ENCODE measurements around the gene COBL. TPM values are rescaled to one million over a fixed set of nuclear protein-coding genes. Genes with fewer than 3 reads are reported as not detected.

The COBL gene
- total and polyA plus RNA-seq, 9 of the 15 experiments (the other 6 are each of a cell fraction or from before 2014, with no cell fraction given) = 0.01 to 2.4 (median 0.09) TPM; not detected in 3

DNA sequence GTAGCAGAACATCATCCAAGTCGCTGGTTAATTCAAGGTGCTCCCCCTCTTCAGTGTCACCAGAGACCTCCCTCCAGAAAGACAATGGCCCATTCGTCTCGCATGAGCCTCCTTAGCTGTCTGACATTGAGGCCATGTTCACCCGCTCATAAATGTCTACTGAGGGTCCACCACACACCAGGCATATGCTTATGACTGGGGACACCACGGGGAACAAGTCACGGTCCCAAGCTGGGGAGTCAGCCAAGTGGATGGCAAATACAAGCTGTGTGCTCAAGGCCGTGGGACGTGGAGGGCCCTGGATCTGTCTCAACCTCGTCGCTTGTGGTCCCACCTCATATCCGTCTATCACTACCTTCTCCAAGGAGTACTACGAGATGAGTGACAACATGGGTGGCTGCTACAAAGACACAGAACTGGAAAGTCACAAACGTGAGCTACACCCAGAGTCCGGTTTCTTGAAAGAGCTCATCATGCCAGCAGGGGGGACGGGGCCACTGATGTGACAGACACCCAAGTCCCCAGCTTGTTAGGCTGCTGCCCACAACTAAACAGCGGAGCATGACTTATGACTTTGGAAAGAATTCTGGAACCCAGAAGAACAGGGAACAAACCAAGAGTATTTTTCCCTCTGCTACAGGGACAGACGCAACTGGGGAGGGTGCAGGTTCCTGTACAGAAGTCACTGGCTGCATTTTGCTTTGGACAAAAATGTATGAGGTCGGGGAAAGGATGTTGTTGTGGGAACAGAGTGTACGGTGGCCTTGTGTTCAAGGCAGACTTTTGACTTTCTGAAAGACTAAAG lies 189.6 kb downstream of the COBL start (continued):
- TF ChIP-seq RBM22 (IDR thresholded peaks at IDR 0.05; ENCODE audit: low read depth, low read length, poor library complexity, severe bottlenecking) (no peak), KHSRP (IDR thresholded peaks at IDR 0.05) (no peak), EZH2 (IDR thresholded peaks at IDR 0.05; ENCODE audit: borderline replicate concordance, low read depth, low read length) (no peak)
- TF ChIP-seq, protein P1, sequence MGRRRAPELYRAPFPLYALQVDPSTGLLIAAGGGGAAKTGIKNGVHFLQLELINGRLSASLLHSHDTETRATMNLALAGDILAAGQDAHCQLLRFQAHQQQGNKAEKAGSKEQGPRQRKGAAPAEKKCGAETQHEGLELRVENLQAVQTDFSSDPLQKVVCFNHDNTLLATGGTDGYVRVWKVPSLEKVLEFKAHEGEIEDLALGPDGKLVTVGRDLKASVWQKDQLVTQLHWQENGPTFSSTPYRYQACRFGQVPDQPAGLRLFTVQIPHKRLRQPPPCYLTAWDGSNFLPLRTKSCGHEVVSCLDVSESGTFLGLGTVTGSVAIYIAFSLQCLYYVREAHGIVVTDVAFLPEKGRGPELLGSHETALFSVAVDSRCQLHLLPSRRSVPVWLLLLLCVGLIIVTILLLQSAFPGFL (CRISPR knock-in tag; IDR thresholded peaks at IDR 0.05) = no peak

GRCh38 chr7:51126324-51126723 lies 190.3 kb downstream of the COBL start:
- BruUV-seq (replicated peaks) = no TSS peak
- ChIA-PET POLR2A (no interaction called here), CTCF (ENCODE audit: low intra/inter-chr PET ratio) (no interaction called here)
- H3K9me1 ChIP-seq (ENCODE audit: control insufficient read depth, insufficient read depth, low read length) = no peaks in the 10 kb centered on the region
- H3K36me3 ChIP-seq (ENCODE audit: control insufficient read depth, insufficient read depth, low read length) = no peaks in the 10 kb centered on the region
- no peak for DNase-seq (ENCODE audit: extremely low read depth in 1 of 4, low spot score in 3 of 4)
- H3K79me2 ChIP-seq (ENCODE audit: control insufficient read depth, insufficient read depth, low read length) = no peaks in the 10 kb centered on the region
- ATAC-seq = no peak
- no peak overlapping the region for H3K9ac ChIP-seq (ENCODE audit: insufficient read depth in 1 of 2, low read depth in 2 of 2, low read length in 2 of 2)
- H3K27ac ChIP-seq (ENCODE audit: extremely low read depth, low read depth, low read length) = no peak overlapping the region
- no peak overlapping the region for H3K4me2 ChIP-seq (ENCODE audit: insufficient read depth, low read length)
- no peak for FAIRE-seq
- H4K20me1 ChIP-seq (replicated peaks; ENCODE audit: control insufficient read depth, insufficient read depth, low read length) = no peaks in the 10 kb centered on the region; the same call in 1 of the 2 replicates
- peaks cover 0 to 43% of the 10 kb centered on the region in 2 experiments for H3K27me3 ChIP-seq (ENCODE audit: control insufficient read depth in 2 of 2, insufficient read depth in 2 of 2, low read length in 2 of 2)
- WGBS (ENCODE audit: insufficient coverage, low coverage, missing lambda C conversion rate) = 2% methylated on average over 5 of the region's 5 CpGs
- no peak overlapping the region for H3K4me3 ChIP-seq
- TF ChIP-seq HOXB6 (CRISPR knock-in tag; IDR thresholded peaks at IDR 0.05; ENCODE audit: borderline replicate concordance) = no peak
- TF ChIP-seq ZNF707 (CRISPR knock-in tag; conservative IDR thresholded peaks at IDR 0.05) = no peak
- TF ChIP-seq, protein P2, sequence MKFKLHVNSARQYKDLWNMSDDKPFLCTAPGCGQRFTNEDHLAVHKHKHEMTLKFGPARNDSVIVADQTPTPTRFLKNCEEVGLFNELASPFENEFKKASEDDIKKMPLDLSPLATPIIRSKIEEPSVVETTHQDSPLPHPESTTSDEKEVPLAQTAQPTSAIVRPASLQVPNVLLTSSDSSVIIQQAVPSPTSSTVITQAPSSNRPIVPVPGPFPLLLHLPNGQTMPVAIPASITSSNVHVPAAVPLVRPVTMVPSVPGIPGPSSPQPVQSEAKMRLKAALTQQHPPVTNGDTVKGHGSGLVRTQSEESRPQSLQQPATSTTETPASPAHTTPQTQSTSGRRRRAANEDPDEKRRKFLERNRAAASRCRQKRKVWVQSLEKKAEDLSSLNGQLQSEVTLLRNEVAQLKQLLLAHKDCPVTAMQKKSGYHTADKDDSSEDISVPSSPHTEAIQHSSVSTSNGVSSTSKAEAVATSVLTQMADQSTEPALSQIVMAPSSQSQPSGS (CRISPR knock-in tag; IDR thresholded peaks at IDR 0.05) = no peak
- no peak for TF ChIP-seq ZNF445 (CRISPR knock-in tag; IDR thresholded peaks at IDR 0.05; ENCODE audit: low read depth)
- TF ChIP-seq RUNX1 (IDR thresholded peaks at IDR 0.05; ENCODE audit: low read depth) = no peak
- TF ChIP-seq SMAD3 (CRISPR knock-in tag; conservative IDR thresholded peaks at IDR 0.05) = no peak
- TF ChIP-seq RBFOX2 (IDR thresholded peaks at IDR 0.05; ENCODE audit: low read depth, low read length) = no peak
- no peak for TF ChIP-seq NR2C2 (CRISPR knock-in tag; IDR thresholded peaks at IDR 0.05)
- no peak for TF ChIP-seq NR2C2 (tag; IDR thresholded peaks at IDR 0.05)
- TF ChIP-seq ZNF507 (tag; conservative IDR thresholded peaks at IDR 0.05) = no peak
- TF ChIP-seq NFYB (IDR thresholded peaks at IDR 0.05; ENCODE audit: extremely low read depth, insufficient read length) = no peak
- no peak for TF ChIP-seq ZNF175 (CRISPR knock-in tag; IDR thresholded peaks at IDR 0.05; ENCODE audit: low read depth)
- no peak for TF ChIP-seq ZNF133 (CRISPR knock-in tag; IDR thresholded peaks at IDR 0.05)
- TF ChIP-seq ZNF668 (CRISPR knock-in tag; IDR thresholded peaks at IDR 0.05) = no peak
- no peak for TF ChIP-seq ZNF12 (CRISPR knock-in tag; IDR thresholded peaks at IDR 0.05)
- no peaks in the 10 kb centered on the region for H3K9me3 ChIP-seq (replicated peaks; ENCODE audit: control insufficient read depth, insufficient read depth, low read depth, low read length)
- intact Hi-C loops (cut with micrococcal nuclease) (no loop called here), in situ Hi-C loops (cut with MboI) (no loop called here)
- H2AFZ ChIP-seq (ENCODE audit: low read depth, low read length) = no peak overlapping the region
- H3K4me1 ChIP-seq (replicated peaks in 1 of 2; ENCODE audit: control insufficient read depth in 2 of 2, insufficient read depth in 2 of 2, low read length in 2 of 2) = no peaks in the 10 kb centered on the region
